ENCODE results near the gene MRPS31.
"Not testable (repeated sequence)": the region's sequence is repeated elsewhere in the genome, so short reads cannot be mapped to it uniquely, and the experiment has no call there.

Gene MRPS31

DNA sequence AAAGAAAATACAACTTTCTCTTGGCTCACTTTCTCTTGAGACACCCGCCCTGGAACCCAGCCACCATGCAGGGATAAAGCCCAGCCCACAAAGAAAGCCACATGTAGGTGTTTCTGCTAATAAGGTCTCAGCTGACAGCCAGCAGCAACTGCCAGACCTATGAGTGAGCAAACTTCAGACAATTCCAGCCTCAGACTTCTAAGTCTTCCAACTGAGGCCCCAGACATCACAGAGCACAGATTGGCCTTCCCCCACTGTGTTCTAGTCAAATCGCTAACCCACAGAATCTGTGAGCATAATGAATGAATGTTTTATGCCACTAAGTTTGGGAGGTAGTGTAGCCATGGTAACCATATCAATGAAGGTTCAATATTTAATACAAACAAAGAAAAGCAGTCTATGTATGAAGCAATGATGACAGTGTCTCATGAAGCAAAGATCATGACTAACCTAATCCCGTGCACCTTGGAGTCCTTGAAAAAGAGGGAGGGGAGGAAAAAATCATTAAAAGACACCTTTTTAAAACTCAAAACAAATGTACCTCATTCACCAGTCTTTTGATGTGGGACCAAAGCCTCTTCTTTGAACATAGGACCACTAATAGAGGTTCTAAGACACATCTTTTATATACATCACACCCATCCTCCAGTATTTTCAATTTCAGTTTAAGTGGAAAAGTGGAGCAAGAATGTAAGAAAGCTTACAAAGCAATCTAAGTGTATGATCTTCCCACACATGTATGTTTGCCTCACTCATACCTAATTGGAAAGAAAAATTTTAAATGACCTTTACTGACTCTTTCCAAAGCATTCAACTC lies 6.2 kb downstream of the MRPS31 start:
- peaks cover 5% of the 10 kb centered on the region in 2 donors for H3K4me1 ChIP-seq (ENCODE audit: control insufficient read depth in 2 of 2, insufficient read depth in 2 of 2, low read length in 2 of 2)
- H3K36me3 ChIP-seq (ENCODE audit: control insufficient read depth in 2 of 2, insufficient read depth in 2 of 2, low read length in 2 of 2): peaks cover 2 to 3% of the 10 kb centered on the region in 2 donors
- H3K27me3 ChIP-seq (ENCODE audit: control insufficient read depth in 2 of 2, insufficient read depth in 2 of 2, low read length in 2 of 2): no peaks in the 10 kb centered on the region
- H3K9ac ChIP-seq (ENCODE audit: low read depth in 1 of 2, low read length in 2 of 2): no peak overlapping the region
- H3K9me3 ChIP-seq (ENCODE audit: control insufficient read depth in 2 of 2, low read length in 2 of 2): no peaks in the 10 kb centered on the region
- no peak overlapping the region for H3K27ac ChIP-seq (ENCODE audit: low read depth in 2 of 2, low read length in 2 of 2)
- no peak overlapping the region for H3K4me3 ChIP-seq (ENCODE audit: low read length in 2 of 2)

DNA sequence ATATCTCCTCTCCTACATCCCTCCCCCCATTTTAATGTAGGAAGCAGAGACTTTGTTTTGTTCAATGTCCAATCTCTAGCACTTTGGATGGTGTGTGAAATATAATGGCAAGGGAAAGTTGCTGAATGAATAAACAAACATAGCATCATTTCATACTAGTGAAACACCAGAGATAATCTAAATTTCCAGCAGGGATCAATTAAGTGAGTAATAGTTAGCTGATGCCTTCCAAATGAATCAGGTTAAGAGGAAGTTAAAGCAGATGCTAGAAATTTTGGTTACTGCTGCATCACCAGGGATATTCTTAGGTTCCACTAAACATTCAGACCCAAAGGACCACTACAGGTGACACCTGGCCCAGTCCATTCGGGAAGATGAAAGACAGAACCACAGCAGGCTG lies 8.1 kb downstream of the MRPS31 start:
- Histone ChIP-seq H3K4me3 (ENCODE audit: low read length in 2 of 2) (no peak overlapping the region), H3K9me3 (ENCODE audit: control insufficient read depth in 2 of 2, low read length in 2 of 2) (no peaks in the 10 kb centered on the region), H3K27ac (ENCODE audit: low read depth in 2 of 2, low read length in 2 of 2) (no peak overlapping the region), H3K36me3 (ENCODE audit: control insufficient read depth in 2 of 2, insufficient read depth in 2 of 2, low read length in 2 of 2) (peaks cover 8 to 11% of the 10 kb centered on the region in 2 donors), H3K4me1 (ENCODE audit: control insufficient read depth in 2 of 2, insufficient read depth in 2 of 2, low read length in 2 of 2) (peaks cover 2 to 5% of the 10 kb centered on the region in 2 donors), H3K27me3 (ENCODE audit: control insufficient read depth in 2 of 2, insufficient read depth in 2 of 2, low read length in 2 of 2) (no peaks in the 10 kb centered on the region), H3K9ac (ENCODE audit: low read depth in 1 of 2, low read length in 2 of 2) (no peak overlapping the region)

DNA sequence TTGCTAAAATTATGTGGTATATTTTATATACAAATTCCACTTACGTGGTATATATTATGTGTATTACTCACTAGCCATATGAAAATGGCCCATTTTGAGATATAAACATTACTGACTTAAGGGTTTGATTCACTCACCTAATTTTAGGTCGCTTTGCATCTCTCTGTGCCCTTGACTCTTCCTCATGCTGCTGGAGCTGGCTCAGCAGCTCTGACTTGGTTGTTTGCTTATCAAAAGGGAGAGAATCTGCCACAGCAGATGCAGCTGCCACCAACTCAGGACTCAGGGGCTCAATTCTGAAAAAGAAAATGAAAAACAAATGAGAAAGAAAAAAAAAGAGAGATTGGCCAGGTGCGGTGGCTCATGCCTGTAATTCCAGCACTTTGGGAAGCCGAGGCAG lies 12.2 kb downstream of the MRPS31 start:
- Histone ChIP-seq H3K4me3 (ENCODE audit: low read length in 2 of 2) (no peak overlapping the region), H3K4me1 (ENCODE audit: control insufficient read depth in 2 of 2, insufficient read depth in 2 of 2, low read length in 2 of 2) (no peaks in the 10 kb centered on the region), H3K36me3 (ENCODE audit: control insufficient read depth in 2 of 2, insufficient read depth in 2 of 2, low read length in 2 of 2) (peaks cover 15 to 17% of the 10 kb centered on the region in 2 donors), H3K27ac (ENCODE audit: low read depth in 2 of 2, low read length in 2 of 2) (no peak overlapping the region), H3K9me3 (ENCODE audit: control insufficient read depth in 2 of 2, low read length in 2 of 2) (no peaks in the 10 kb centered on the region), H3K9ac (ENCODE audit: low read depth in 1 of 2, low read length in 2 of 2) (no peak overlapping the region), H3K27me3 (ENCODE audit: control insufficient read depth in 2 of 2, insufficient read depth in 2 of 2, low read length in 2 of 2) (no peaks in the 10 kb centered on the region)

DNA sequence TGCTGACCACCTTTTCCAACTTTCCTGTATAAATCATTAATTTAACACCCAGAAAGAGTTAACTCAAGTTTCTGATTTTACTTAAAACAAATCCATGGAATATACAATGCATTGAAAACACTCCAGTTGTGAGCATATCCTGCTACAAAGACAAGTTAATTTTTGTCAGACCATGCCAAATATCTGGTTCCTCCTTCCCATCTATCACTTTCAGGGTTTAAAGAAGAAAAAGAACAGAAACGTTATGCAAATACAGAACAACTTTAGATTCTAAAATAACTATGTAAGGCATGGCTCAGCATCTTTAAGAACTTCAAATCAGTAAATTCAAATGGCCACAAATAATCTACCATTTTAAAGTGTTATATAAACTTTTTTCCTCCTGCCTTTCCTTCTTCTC lies 14.9 kb downstream of the MRPS31 start:
- H3K36me3 ChIP-seq (ENCODE audit: control insufficient read depth in 2 of 2, insufficient read depth in 2 of 2, low read length in 2 of 2): peaks cover 22 to 28% of the 10 kb centered on the region in 2 donors
- H3K4me3 ChIP-seq (ENCODE audit: low read length in 2 of 2): no peak overlapping the region
- no peaks in the 10 kb centered on the region for H3K27me3 ChIP-seq (ENCODE audit: control insufficient read depth in 2 of 2, insufficient read depth in 2 of 2, low read length in 2 of 2)
- no peaks in the 10 kb centered on the region for H3K9me3 ChIP-seq (ENCODE audit: control insufficient read depth in 2 of 2, low read length in 2 of 2)
- no peak overlapping the region for H3K9ac ChIP-seq (ENCODE audit: low read depth in 1 of 2, low read length in 2 of 2)
- H3K27ac ChIP-seq (ENCODE audit: low read depth in 2 of 2, low read length in 2 of 2): no peak overlapping the region
- H3K4me1 ChIP-seq (ENCODE audit: control insufficient read depth in 2 of 2, insufficient read depth in 2 of 2, low read length in 2 of 2): no peaks in the 10 kb centered on the region

DNA sequence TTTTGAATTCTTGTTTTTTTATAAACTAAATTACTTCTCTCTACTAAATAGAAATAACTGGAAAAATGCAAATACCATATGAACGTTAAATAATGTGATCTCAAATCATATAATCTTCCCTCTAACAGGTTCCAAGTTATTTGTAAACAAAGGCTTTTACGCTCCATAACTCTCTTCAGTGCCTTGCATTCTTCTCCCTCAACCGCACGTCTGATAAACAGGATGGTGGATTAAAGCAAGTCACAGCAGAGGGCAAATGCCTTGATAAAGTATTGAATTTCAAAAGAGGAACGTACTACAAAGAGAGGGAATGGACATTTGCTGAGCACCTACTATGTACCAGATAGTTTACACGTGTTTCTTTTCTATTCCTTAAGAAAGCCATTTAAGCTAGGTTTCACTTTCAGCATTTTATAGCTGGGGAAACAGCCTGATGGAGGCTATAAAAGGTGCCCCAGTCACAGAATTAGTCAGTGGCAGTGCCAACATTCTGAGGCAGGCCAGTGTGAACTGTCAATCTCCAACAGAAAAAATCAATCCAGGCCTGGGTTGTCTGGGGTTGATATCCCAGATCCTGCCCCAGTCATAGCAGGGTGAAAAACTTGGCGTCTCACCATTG lies 15.8 kb downstream of the MRPS31 start:
- H3K4me1 ChIP-seq (ENCODE audit: control insufficient read depth in 2 of 2, insufficient read depth in 2 of 2, low read length in 2 of 2): no peaks in the 10 kb centered on the region
- H3K27me3 ChIP-seq (ENCODE audit: control insufficient read depth in 2 of 2, insufficient read depth in 2 of 2, low read length in 2 of 2): no peaks in the 10 kb centered on the region
- no peaks in the 10 kb centered on the region for H3K9me3 ChIP-seq (ENCODE audit: control insufficient read depth in 2 of 2, low read length in 2 of 2)
- H3K36me3 ChIP-seq (ENCODE audit: control insufficient read depth in 2 of 2, insufficient read depth in 2 of 2, low read length in 2 of 2): peaks cover 19 to 33% of the 10 kb centered on the region in 2 donors
- peak overlapping the region in 1 of 2 donors; percentile 70 for H3K27ac ChIP-seq (ENCODE audit: low read depth in 2 of 2, low read length in 2 of 2)
- peak overlapping the region; percentile 35 to 45 for H3K4me3 ChIP-seq (ENCODE audit: low read length in 2 of 2)
- peak overlapping the region in 1 of 2 donors; percentile 38 for H3K9ac ChIP-seq (ENCODE audit: low read depth in 1 of 2, low read length in 2 of 2)

DNA sequence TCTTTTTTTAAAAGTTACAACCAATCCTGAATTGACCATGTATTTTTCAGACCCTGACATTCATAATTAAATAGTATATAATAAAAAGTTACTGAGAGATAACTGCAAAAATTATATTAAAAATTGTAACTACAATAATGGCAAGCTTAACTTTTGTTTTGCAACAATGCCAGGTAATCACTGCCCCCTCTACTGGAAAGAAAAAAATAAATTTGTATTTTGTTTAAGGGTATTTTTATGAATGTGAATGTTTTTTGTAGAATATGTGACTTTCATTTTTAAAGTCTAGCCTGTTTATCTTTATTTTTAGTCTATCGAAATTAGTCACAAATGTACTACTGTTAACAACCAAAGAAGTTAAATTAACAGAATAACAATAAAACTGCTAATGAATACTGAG lies 21.7 kb downstream of the MRPS31 start:
- H3K36me3 ChIP-seq (ENCODE audit: control insufficient read depth in 2 of 2, insufficient read depth in 2 of 2, low read length in 2 of 2): peaks cover 12 to 32% of the 10 kb centered on the region in 2 donors
- no peaks in the 10 kb centered on the region for H3K27me3 ChIP-seq (ENCODE audit: control insufficient read depth in 2 of 2, insufficient read depth in 2 of 2, low read length in 2 of 2)
- H3K9ac ChIP-seq (ENCODE audit: low read depth in 1 of 2, low read length in 2 of 2): no peak overlapping the region
- no peak overlapping the region for H3K4me3 ChIP-seq (ENCODE audit: low read length in 2 of 2)
- no peaks in the 10 kb centered on the region for H3K9me3 ChIP-seq (ENCODE audit: control insufficient read depth in 2 of 2, low read length in 2 of 2)
- H3K4me1 ChIP-seq (ENCODE audit: control insufficient read depth in 2 of 2, insufficient read depth in 2 of 2, low read length in 2 of 2): no peaks in the 10 kb centered on the region
- H3K27ac ChIP-seq (ENCODE audit: low read depth in 2 of 2, low read length in 2 of 2): no peak overlapping the region

DNA sequence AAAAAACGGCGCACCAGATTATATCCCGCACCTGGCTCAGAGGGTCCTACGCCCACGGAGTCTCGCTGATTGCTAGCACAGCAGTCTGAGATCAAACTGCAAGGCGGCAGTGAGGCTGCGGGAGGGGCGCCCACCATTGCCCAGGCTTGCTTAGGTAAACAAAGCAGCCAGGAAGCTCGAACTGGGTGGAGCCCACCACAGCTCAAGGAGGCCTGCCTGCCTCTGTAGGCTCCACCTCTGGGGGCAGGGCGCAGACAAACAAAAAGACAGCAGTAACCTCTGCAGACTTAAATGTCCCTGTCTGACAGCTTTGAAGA lies 35.8 kb downstream of the MRPS31 start:
- H3K4me1 ChIP-seq (ENCODE audit: control insufficient read depth in 2 of 2, insufficient read depth in 2 of 2, low read length in 2 of 2); H3K27ac ChIP-seq (ENCODE audit: low read depth in 2 of 2, low read length in 2 of 2); H3K9ac ChIP-seq (ENCODE audit: low read depth in 1 of 2, low read length in 2 of 2); H3K27me3 ChIP-seq (ENCODE audit: control insufficient read depth in 2 of 2, insufficient read depth in 2 of 2, low read length in 2 of 2); H3K36me3 ChIP-seq (ENCODE audit: control insufficient read depth in 2 of 2, insufficient read depth in 2 of 2, low read length in 2 of 2); H3K9me3 ChIP-seq (ENCODE audit: control insufficient read depth in 2 of 2, low read length in 2 of 2): not testable (repeated sequence)
- H3K4me3 ChIP-seq (ENCODE audit: low read length in 2 of 2): peak overlapping the region; percentile 43 to 48

DNA sequence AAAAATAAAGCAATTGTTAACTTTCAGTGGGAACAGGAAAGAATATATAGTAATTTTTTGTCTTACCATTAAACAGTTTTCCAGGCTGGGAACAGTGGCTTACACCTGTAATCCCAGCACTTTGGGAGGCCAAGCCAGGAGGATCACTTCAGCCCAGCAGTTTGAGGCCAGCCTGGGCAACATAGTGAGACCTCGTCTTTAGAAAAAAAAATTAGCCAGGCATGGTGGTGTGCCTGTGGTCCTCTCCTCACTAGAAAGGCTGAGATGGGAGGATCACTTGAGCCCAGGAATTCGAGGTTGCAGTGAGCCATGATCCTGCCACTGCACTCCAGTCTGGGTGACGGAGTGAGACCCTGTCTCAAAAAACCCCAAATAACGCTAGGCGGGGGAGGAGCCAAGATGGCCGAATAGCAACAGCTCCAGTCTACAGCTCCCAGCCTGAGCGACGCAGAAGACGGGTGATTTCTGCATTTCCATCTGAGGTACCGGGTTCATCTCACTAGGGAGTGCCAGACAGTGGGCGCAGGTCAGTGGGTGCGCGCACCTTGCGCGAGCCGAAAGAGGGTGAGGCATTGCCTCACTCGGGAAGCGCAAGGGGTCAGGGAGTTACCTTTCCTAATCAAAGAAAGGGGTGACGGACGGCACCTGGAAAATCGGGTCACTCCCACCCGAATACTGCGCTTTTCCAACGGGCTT lies 36.3 kb downstream of the MRPS31 start:
- not testable (repeated sequence) for H3K36me3 ChIP-seq (ENCODE audit: control insufficient read depth in 2 of 2, insufficient read depth in 2 of 2, low read length in 2 of 2)
- H3K4me3 ChIP-seq (ENCODE audit: low read length in 2 of 2): peak overlapping the region; percentile 43 to 48

DNA sequence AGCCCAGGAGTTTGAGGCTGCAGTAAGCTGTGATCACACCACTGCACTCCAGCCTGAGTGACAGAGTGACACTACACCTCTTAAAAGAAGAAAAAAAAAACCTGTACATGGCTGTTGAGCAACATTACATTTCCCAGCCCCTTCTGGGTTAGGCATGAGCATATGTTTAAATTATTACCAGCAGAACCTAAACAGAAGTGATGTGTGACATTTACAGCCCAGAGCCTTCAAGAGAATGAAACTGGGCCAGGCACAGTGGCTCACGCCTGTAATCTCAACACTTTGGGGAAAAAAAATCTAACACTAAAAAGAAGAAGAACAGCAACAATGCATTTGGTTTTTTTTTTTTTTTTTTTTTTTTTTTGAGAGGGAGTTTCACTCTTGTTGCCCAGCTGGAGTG lies 38.3 kb downstream of the MRPS31 start:
- H3K4me3 ChIP-seq (ENCODE audit: low read length in 2 of 2): no peak overlapping the region
- H3K4me1 ChIP-seq (ENCODE audit: control insufficient read depth in 2 of 2, insufficient read depth in 2 of 2, low read length in 2 of 2): no peaks in the 10 kb centered on the region
- peaks cover 0 to 3% of the 10 kb centered on the region in 2 donors for H3K36me3 ChIP-seq (ENCODE audit: control insufficient read depth in 2 of 2, insufficient read depth in 2 of 2, low read length in 2 of 2)

More for the DNA sequence above, 36.3 kb downstream of the MRPS31 start:
- H3K27ac ChIP-seq (ENCODE audit: low read depth in 2 of 2, low read length in 2 of 2); H3K27me3 ChIP-seq (ENCODE audit: control insufficient read depth in 2 of 2, insufficient read depth in 2 of 2, low read length in 2 of 2); H3K9me3 ChIP-seq (ENCODE audit: control insufficient read depth in 2 of 2, low read length in 2 of 2); H3K4me1 ChIP-seq (ENCODE audit: control insufficient read depth in 2 of 2, insufficient read depth in 2 of 2, low read length in 2 of 2); H3K9ac ChIP-seq (ENCODE audit: low read depth in 1 of 2, low read length in 2 of 2): not testable (repeated sequence)

DNA sequence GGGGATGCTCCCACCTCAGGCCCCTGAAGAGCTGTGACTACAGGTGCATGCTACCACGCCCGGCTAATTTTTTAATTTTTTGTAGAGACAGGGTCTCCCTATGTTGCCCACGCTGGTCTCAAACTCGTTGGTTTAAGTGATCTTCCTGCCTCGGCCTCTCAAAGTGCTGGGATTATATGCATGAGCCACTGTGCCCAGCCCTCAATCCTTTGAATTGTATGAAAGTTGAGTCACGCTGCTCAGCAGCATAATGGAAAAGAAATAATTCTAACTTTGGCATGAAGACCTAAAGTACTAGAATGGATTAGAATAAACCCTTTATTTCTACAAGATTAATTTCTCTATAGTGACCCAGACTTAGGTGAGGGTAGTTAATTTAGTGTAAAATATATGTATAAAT lies 42.4 kb downstream of the MRPS31 start:
- Histone ChIP-seq H3K9me3 (ENCODE audit: control insufficient read depth in 2 of 2, low read length in 2 of 2) (no peaks in the 10 kb centered on the region), H3K9ac (ENCODE audit: low read depth in 1 of 2, low read length in 2 of 2) (no peak overlapping the region), H3K27ac (ENCODE audit: low read depth in 2 of 2, low read length in 2 of 2) (no peak overlapping the region), H3K4me1 (ENCODE audit: control insufficient read depth in 2 of 2, insufficient read depth in 2 of 2, low read length in 2 of 2) (no peaks in the 10 kb centered on the region), H3K4me3 (ENCODE audit: low read length in 2 of 2) (no peak overlapping the region), H3K27me3 (ENCODE audit: control insufficient read depth in 2 of 2, insufficient read depth in 2 of 2, low read length in 2 of 2) (no peaks in the 10 kb centered on the region), H3K36me3 (ENCODE audit: control insufficient read depth in 2 of 2, insufficient read depth in 2 of 2, low read length in 2 of 2) (peaks cover 0 to 3% of the 10 kb centered on the region in 2 donors)

More for the DNA sequence above, 38.3 kb downstream of the MRPS31 start:
- H3K27ac ChIP-seq (ENCODE audit: low read depth in 2 of 2, low read length in 2 of 2): no peak overlapping the region
- H3K9ac ChIP-seq (ENCODE audit: low read depth in 1 of 2, low read length in 2 of 2): no peak overlapping the region
- H3K27me3 ChIP-seq (ENCODE audit: control insufficient read depth in 2 of 2, insufficient read depth in 2 of 2, low read length in 2 of 2): no peaks in the 10 kb centered on the region
- H3K9me3 ChIP-seq (ENCODE audit: control insufficient read depth in 2 of 2, low read length in 2 of 2): no peaks in the 10 kb centered on the region

Measured in mucosa of rectum (tissue), 2 donors.